HFF-Myc (cell line): ENCODE data around the gene GLOD5.

ENCODE experiments used
- DNase-seq: peaks from one replicate; pipeline ENCODE4 v3.0.0-alpha.2; 2011; ENCODE audit warnings: low read depth; ENCODE audit errors: extremely low read depth
- H3K4me3 ChIP-seq: replicated peaks from 2 replicates; pipeline ENCODE4 v1.5.1; 2011; ENCODE audit warnings: low read depth, mild to moderate bottlenecking, control low read depth, low read length
- CTCF ChIP-seq: IDR thresholded peaks from 2 replicates; pipeline ENCODE4 v1.5.1; 2012; ENCODE audit warnings: mild to moderate bottlenecking, low read depth, low read length, control low read depth; ENCODE audit errors: missing control alignments

The GLOD5 gene

GRCh38 chrX:48776818-48777439, 15.4 kb downstream of the GLOD5 start:
- no peak for TF ChIP-seq CTCF
- no peak for DNase-seq
- H3K4me3 ChIP-seq: no peak overlapping the region

- H3K4me3 ChIP-seq: no peak overlapping the region
- DNase-seq: no peak
- no peak for TF ChIP-seq CTCF
Measured at GRCh38 chrX:48779399-48779798, 17.9 kb downstream of the GLOD5 start.

DNA sequence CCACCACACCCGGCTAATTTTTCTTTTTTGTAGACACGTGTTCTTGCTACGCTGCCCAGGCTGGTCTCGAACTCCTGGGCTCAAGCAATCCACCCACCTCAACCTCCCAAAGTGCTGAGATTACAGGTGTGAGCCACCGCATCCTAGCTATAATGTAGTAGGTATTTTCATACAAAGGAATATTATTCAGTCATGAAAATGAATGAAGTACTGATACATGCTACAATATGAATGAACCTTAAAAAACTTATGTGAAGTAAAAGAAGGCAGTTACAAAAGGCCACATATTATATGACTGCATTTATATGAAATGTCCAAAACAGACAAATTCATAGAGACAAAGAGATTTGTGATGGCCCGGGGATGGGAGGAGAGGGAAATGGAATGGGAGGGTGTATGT, 20.2 kb downstream of the GLOD5 start:
- TF ChIP-seq CTCF: no peak
- H3K4me3 ChIP-seq: no peak overlapping the region
- DNase-seq: no peak

- no peak for DNase-seq
- no peak for TF ChIP-seq CTCF
- H3K4me3 ChIP-seq: no peak overlapping the region
Measured at GRCh38 chrX:48782216-48782615, 20.7 kb downstream of the GLOD5 start.

DNA sequence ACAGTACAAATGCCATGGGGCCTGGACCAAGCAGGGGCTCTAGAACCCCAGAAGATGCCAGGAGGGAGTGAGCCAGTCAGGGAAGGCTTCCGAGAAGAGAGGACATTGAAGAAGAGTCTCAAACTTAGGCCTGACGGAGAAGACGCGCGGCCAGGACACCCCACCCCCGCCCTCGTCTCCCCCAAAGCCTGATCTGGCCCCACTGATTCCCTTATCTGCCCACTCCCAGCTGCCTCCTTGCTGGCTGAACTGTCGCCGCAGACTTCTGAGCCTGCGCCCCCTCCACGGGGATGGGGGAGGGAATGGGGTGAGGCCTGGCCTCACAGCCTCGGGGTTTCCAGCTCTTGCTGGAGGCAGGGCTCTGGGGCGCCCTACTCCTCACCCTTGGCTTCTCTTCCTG, 21.2 kb downstream of the GLOD5 start:
- no peak for DNase-seq
- no peak for TF ChIP-seq CTCF
- H3K4me3 ChIP-seq: no peak overlapping the region

- no peak for DNase-seq
- no peak overlapping the region for H3K4me3 ChIP-seq
- no peak for TF ChIP-seq CTCF
Measured at GRCh38 chrX:48784726-48785125, 23.2 kb downstream of the GLOD5 start.

GRCh38 chrX:48785186-48785539, 23.6 kb downstream of the GLOD5 start:
- no peak for TF ChIP-seq CTCF
- no peak overlapping the region for H3K4me3 ChIP-seq
- DNase-seq: no peak
